OCI-LY3 (cell line): ENCODE results near the gene RELN.

Experiments
- H2AFZ ChIP-seq: fragments of 200-600, 300-600 bp; shearing (Covaris generic); 2 replicates; pipeline ENCODE4 v1.6.0; 2014; ENCODE audit warnings: antibody characterized with exemption, low read depth, low read length
- H3K27ac ChIP-seq: fragments of 200-600, 300-600 bp; sonication (generic); 2 replicates; pipeline ENCODE4 v1.5.1; 2014; ENCODE audit warnings: mild to moderate bottlenecking, low read length, moderate library complexity, mixed read lengths
- H3K27me3 ChIP-seq: fragments of 200-600, 300-600 bp; sonication (generic); 2 replicates; pipeline ENCODE4 v1.6.1; 2014; ENCODE audit warnings: low read depth, low read length, mixed read lengths
- H3K36me3 ChIP-seq: fragments of 200-600, 300-600 bp; sonication (generic); replicated peaks from 2 replicates; pipeline ENCODE3; 2014; ENCODE audit warnings: low read depth, low read length, mixed read lengths
- H3K4me1 ChIP-seq: fragments of 300-600, 200-600 bp; sonication (generic); 2 replicates; pipeline ENCODE4 v1.6.1; 2014; ENCODE audit warnings: low read length, mixed read lengths
- H3K4me2 ChIP-seq: fragments of 200-600, 300-600 bp; sonication (generic); 2 replicates; pipeline ENCODE4 v1.6.1; 2014; ENCODE audit warnings: low read length, mixed read lengths
- H3K4me3 ChIP-seq: fragments of 300-600, 200-600 bp; sonication (generic); 2 replicates; pipeline ENCODE4 v1.5.1; 2014; ENCODE audit warnings: antibody characterized with exemption, mild to moderate bottlenecking, low read length, moderate library complexity
- H3K79me2 ChIP-seq: fragments of 300-600, 200-600 bp; shearing (Covaris generic); 2 replicates; pipeline ENCODE4 v1.6.1; 2014; ENCODE audit warnings: mild to moderate bottlenecking, low read length, mixed read lengths
- H3K9ac ChIP-seq: fragments of 300-600, 200-600 bp; shearing (Covaris generic); 2 replicates; pipeline ENCODE4 v1.6.0; 2014; ENCODE audit warnings: mild to moderate bottlenecking, low read length, moderate library complexity
- H3K9me3 ChIP-seq: fragments of 200-600, 300-600 bp; shearing (Covaris generic); 2 replicates; pipeline ENCODE4 v1.6.1; 2014; ENCODE audit warnings: low read length, mixed read lengths; ENCODE audit not compliant: insufficient read depth
- H4K20me1 ChIP-seq: fragments of 200-600, 300-600 bp; sonication (generic); 2 replicates; pipeline ENCODE4 v1.6.1; 2016; ENCODE audit warnings: low read length, mixed read lengths; ENCODE audit not compliant: insufficient read depth
- EZH2phosphoT487 ChIP-seq: fragments of 200-600 bp; shearing (Covaris generic); IDR thresholded peaks from 2 replicates; pipeline ENCODE4 v1.6.1; 2018; ENCODE audit warnings: antibody characterized with exemption, mixed run types, low read depth
- TF ChIP-seq, protein P1 (sequence below): fragments of 200-600, 300-600 bp; sonication (generic); IDR thresholded peaks from 2 replicates; pipeline ENCODE4 v1.5.1; 2014; ENCODE audit warnings: antibody characterized with exemption, low read length, low read depth

Gene RELN

DNA sequence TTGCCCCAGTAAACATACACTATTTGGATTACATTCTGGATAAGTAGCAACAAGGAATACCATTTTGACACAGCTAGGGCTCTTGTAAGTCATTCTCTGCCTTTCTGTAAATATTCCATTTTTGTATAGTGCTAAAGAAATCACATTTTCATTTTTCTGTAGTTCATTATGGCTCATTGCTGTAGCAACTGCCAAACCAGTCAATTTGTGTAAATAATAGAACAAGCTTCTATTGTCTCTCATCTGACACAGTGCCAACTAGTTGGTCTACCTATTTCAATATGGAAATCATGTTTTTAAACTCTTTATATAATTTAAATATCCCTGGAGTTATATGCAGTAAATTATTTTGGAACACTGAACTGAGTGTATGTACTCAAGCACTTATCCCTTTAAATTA is 193.7 kb downstream of the RELN start:
- Histone ChIP-seq H3K4me2 (no peak overlapping the region), H3K27ac (no peak overlapping the region), H2AFZ (no peak overlapping the region), H3K4me1 (peaks cover 7% of the 10 kb centered on the region), H3K27me3 (peaks cover 3% of the 10 kb centered on the region; the same call in 1 of the 2 replicates), H3K36me3 (no peaks in the 10 kb centered on the region), H4K20me1 (no peaks in the 10 kb centered on the region), H3K9ac (no peak overlapping the region), H3K79me2 (no peaks in the 10 kb centered on the region), H3K9me3 (no peaks in the 10 kb centered on the region), H3K4me3 (no peak overlapping the region)
- TF ChIP-seq, protein P1, sequence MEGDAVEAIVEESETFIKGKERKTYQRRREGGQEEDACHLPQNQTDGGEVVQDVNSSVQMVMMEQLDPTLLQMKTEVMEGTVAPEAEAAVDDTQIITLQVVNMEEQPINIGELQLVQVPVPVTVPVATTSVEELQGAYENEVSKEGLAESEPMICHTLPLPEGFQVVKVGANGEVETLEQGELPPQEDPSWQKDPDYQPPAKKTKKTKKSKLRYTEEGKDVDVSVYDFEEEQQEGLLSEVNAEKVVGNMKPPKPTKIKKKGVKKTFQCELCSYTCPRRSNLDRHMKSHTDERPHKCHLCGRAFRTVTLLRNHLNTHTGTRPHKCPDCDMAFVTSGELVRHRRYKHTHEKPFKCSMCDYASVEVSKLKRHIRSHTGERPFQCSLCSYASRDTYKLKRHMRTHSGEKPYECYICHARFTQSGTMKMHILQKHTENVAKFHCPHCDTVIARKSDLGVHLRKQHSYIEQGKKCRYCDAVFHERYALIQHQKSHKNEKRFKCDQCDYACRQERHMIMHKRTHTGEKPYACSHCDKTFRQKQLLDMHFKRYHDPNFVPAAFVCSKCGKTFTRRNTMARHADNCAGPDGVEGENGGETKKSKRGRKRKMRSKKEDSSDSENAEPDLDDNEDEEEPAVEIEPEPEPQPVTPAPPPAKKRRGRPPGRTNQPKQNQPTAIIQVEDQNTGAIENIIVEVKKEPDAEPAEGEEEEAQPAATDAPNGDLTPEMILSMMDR = no peak
- no peak for TF ChIP-seq EZH2phosphoT487

DNA sequence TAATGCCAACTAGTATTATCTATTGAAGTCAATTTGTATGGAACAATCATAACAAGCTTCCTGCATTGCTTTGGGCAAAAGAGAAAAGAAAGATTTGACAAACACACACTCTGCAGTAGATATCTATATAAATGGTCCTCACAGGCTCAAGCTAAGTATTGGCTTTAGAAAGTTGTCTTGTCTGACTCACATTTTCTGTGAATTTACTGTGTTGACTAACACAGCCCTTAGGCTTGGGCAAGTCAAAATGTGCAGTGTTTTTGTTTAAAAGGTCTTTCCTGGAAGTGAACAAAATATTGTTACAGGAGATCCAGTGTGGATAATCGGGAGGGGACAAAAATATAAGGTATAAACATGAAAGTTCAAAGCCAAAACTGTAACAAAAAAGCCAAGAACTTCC is 194.4 kb downstream of the RELN start:
- Histone ChIP-seq H3K27me3 (peaks cover 3% of the 10 kb centered on the region; the same call in 1 of the 2 replicates), H3K27ac (no peak overlapping the region), H3K79me2 (no peaks in the 10 kb centered on the region), H4K20me1 (no peaks in the 10 kb centered on the region), H2AFZ (no peak overlapping the region), H3K36me3 (no peaks in the 10 kb centered on the region), H3K9ac (no peak overlapping the region), H3K4me2 (no peak overlapping the region), H3K9me3 (no peaks in the 10 kb centered on the region), H3K4me3 (no peak overlapping the region), H3K4me1 (peaks cover 7% of the 10 kb centered on the region)
- TF ChIP-seq, protein P1 = no peak
- no peak for TF ChIP-seq EZH2phosphoT487

DNA sequence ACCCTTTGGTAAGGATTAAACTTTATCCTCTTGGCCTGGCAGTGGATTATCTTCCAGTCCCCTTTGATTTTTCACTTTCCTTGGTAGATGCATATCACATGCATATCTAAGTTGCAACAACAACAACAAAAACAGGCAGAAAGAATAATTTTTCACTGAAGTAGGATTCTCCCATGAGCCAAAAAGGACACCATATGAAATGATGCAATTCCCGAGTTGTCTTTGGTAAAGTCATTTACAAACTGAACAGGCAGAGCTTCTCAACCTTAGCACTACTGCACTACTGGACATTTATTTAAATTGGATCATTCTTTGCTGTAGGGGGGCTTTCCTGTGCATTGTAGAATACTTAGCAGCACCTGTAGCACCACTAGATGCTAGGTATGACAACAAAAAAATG is 195.0 kb downstream of the RELN start:
- H3K27ac ChIP-seq = no peak overlapping the region
- H4K20me1 ChIP-seq = no peaks in the 10 kb centered on the region

DNA sequence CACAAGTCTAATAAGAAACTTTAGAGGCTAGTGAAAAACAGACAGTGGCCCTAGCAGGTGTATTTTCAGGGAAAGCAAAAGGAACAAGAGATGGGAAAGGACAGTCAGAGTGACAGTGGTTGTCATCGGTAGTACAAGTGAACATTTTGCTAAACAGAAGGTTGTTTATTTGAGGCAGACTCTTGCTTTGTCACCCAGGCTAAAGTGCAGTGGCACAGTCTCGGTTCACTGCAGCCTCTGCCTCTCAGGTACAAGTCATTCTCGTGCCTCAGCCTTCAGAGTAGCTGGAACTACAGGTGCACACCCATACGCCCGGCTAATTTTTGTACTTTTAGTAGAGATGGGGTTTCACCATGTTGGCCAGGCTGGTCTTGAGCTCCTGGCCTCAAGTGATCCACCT is 195.8 kb downstream of the RELN start:
- no peak overlapping the region for H3K9ac ChIP-seq
- no peaks in the 10 kb centered on the region for H3K79me2 ChIP-seq
- no peak overlapping the region for H3K27ac ChIP-seq

More for the DNA sequence above, 195.0 kb downstream of the RELN start:
- Histone ChIP-seq H3K9ac (no peak overlapping the region), H3K36me3 (no peaks in the 10 kb centered on the region), H3K27me3 (peaks cover 3% of the 10 kb centered on the region; the same call in 1 of the 2 replicates), H3K9me3 (no peaks in the 10 kb centered on the region), H3K4me3 (no peak overlapping the region), H3K79me2 (no peaks in the 10 kb centered on the region), H2AFZ (no peak overlapping the region), H3K4me2 (no peak overlapping the region), H3K4me1 (peaks cover 5% of the 10 kb centered on the region)
- TF ChIP-seq EZH2phosphoT487 = no peak
- TF ChIP-seq, protein P1 = no peak

More for the DNA sequence above, 195.8 kb downstream of the RELN start:
- H3K4me1 ChIP-seq = no peaks in the 10 kb centered on the region
- peaks cover 3% of the 10 kb centered on the region; the same call in 1 of the 2 replicates for H3K27me3 ChIP-seq
- no peak overlapping the region for H3K4me2 ChIP-seq
- no peak overlapping the region for H2AFZ ChIP-seq
- TF ChIP-seq, protein P1 = no peak
- no peak for TF ChIP-seq EZH2phosphoT487
- no peaks in the 10 kb centered on the region for H4K20me1 ChIP-seq
- no peaks in the 10 kb centered on the region for H3K36me3 ChIP-seq
- no peak overlapping the region for H3K4me3 ChIP-seq
- no peaks in the 10 kb centered on the region for H3K9me3 ChIP-seq
